Measurements from ENCODE around the gene AKIRIN2.
"Not testable (repeated sequence)": the region's sequence is repeated elsewhere in the genome, so short reads cannot be mapped to it uniquely, and the experiment has no call there.

AKIRIN2 gene

DNA sequence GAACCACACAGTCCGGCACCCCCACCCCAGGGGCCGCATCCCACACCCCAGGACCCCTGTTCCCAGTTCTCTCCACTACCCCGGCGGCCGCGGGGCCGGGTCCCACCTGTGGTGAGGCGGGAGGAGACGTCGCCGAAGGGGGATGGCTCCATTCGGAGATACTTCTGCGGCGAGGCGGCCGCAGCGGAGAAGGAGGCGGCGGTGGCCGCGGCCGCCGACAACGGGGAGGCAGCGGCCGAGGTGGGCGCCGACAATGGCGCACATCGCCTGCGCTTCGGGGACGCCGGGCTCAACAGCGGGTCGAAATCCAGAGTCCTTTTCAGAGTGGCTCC lies 723 bp downstream of the AKIRIN2 start:
- TF ChIP-seq, protein P1, sequence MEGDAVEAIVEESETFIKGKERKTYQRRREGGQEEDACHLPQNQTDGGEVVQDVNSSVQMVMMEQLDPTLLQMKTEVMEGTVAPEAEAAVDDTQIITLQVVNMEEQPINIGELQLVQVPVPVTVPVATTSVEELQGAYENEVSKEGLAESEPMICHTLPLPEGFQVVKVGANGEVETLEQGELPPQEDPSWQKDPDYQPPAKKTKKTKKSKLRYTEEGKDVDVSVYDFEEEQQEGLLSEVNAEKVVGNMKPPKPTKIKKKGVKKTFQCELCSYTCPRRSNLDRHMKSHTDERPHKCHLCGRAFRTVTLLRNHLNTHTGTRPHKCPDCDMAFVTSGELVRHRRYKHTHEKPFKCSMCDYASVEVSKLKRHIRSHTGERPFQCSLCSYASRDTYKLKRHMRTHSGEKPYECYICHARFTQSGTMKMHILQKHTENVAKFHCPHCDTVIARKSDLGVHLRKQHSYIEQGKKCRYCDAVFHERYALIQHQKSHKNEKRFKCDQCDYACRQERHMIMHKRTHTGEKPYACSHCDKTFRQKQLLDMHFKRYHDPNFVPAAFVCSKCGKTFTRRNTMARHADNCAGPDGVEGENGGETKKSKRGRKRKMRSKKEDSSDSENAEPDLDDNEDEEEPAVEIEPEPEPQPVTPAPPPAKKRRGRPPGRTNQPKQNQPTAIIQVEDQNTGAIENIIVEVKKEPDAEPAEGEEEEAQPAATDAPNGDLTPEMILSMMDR (conservative IDR thresholded peaks at IDR 0.05) = no peak
- TF ChIP-seq ZFX (IDR thresholded peaks at IDR 0.05) = no peak
- peak overlapping the region; percentile 88 for H3K27ac ChIP-seq

DNA sequence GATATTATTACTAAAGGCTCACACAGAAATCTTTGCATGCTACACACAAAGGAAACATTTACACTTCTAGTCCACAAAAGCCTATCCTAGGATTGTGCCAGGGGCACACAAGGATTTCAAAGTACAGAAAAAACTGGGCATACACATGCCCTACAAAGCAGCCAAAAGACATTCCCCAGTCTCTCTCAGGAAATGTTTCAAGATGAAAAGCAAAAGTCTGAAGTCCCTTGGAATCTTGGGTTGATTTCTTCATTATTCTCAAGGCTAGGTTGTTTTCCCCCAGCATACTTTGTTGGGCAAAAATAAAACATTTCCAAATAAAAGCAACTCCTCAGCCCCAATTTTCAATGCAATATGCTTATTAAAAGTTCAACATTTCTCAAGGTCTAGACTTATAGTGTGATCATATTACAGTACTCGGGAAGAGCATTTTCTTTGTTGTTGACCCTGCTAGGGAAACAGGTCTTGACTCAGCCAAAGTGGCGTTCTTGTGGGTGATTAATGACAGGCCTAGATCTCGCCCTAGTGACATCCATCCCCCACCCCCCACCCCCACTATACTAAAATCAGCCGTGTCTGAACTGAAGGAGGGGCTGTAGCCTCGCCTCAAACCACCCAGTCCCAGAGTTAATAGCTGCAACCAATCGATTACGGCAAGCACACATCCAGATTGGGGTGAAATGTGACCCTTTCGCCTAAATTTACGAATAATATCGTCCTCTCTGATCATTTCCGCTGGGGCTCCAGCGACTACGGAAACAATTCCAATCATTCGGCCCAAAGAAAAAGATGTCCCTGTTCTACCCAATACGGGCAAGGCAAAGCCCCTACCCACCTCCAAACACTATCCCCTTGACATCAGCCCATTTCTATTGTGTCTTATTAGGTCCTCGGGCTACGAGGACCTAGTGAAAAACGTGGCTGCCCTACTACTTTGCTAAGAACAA lies 1.4 kb downstream of the AKIRIN2 start:
- TF ChIP-seq ZFX (IDR thresholded peaks at IDR 0.05) = no peak
- TF ChIP-seq, protein P1 (conservative IDR thresholded peaks at IDR 0.05) = no peak
- H3K27ac ChIP-seq = peak overlapping the region; percentile 88

DNA sequence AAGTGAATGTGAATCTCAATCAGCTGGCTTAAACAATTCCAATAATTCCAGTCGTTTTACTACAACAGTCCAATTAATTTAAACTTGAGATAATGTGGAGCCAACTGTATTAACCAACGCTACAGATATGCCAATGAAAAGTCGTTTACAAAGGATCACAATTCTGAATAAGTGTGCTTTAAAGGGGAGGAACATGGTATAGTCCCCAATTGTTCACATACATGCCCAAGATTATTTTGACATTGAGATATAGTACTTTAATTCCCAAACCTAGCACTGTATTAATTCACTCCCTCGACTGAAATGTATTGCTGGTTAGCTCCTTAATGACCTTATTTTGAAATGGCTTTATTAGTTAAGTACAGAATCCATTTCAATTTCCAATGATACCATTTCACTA lies 2.5 kb downstream of the AKIRIN2 start:
- H3K27ac ChIP-seq = no peak overlapping the region
- TF ChIP-seq, protein P1 (conservative IDR thresholded peaks at IDR 0.05) = no peak
- no peak for TF ChIP-seq ZFX (IDR thresholded peaks at IDR 0.05)

DNA sequence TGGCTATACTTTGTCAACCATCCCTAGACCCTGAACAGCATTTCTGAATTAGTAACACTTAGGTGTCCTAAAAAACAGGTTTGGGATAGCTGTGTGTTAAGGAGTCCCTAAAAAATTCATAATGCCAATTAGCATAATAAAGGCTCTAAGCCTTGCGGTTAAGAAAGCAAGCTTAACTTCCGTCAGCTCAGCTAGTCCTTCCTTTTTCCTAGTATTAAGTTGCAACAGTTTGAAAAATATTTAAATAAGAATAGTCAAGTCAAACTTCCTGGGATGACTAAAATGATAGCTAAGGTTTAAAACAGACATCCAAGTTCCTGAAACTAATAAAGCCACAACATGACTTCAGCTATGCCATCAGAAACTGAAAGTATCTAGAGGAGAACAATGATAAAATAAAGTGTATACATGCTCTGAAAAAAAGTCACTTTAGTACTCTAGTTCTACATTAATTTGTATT lies 3.5 kb downstream of the AKIRIN2 start:
- no peak for TF ChIP-seq ZFX (IDR thresholded peaks at IDR 0.05)
- TF ChIP-seq, protein P1 (conservative IDR thresholded peaks at IDR 0.05) = no peak
- no peak overlapping the region for H3K27ac ChIP-seq

DNA sequence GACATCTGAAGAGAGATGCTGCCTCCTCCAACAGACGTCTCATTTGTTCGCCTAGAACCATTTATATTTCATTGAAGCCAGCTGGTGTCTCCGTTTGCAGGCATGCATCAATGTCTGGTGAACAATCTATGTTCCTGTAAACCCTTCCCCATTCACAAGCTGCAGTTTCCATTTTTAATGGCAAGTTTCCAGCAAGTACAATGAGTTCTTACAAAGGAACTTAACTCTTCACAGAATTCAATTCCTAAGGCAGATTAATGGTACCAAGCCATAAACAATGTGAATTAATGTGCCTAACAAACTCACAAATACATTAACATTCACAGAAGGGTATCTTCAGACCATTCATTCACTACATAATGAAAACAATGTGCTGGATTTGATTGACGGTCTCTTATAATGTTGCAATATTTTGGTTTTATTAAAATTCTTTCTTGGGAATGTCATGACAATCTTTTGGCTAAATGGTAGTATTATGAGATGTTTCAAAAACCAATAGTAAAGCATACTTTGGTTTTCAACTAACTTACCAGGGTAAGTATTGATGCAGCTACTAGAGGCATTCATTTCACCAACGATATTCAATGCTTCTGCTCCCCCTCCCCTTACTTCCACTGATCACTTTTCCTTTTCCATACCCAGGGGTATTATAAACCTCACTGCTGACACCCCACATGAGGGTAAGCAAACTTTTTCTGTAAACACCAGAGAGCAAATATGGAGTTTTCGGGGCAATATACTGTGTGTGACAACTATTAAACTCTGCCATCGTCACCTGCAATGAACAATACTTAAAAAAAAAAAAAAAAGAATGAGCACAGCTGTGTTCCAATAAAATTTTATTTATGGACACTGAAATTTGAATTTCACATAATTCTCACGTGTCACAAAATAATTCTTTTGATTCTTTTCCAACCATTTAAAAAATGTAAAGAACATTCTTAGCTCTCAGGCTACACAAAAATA lies 4.2 kb downstream of the AKIRIN2 start:
- H3K27ac ChIP-seq = no peak overlapping the region
- no peak for TF ChIP-seq ZFX (IDR thresholded peaks at IDR 0.05)
- TF ChIP-seq, protein P1 (conservative IDR thresholded peaks at IDR 0.05) = no peak

DNA sequence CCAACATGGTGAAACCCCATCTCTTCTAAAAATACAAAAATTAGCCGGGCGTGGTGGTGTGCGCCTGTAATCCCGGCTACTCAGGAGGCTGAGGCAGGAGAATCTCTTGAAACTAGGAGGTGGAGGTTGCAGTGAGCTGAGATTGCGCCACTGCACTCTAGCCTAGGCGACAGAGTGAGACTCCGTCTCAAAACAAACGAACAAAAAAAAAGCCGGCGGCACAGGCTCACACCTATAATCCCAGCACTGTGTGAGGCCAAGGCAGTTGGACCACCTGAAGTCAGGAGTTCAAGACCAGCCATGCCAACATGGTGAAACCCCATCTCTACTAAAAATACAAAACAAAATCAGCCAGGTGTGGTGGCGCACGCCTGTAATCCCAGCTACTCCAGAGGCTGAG lies 5.2 kb downstream of the AKIRIN2 start:
- not testable (repeated sequence) for H3K27ac ChIP-seq

DNA sequence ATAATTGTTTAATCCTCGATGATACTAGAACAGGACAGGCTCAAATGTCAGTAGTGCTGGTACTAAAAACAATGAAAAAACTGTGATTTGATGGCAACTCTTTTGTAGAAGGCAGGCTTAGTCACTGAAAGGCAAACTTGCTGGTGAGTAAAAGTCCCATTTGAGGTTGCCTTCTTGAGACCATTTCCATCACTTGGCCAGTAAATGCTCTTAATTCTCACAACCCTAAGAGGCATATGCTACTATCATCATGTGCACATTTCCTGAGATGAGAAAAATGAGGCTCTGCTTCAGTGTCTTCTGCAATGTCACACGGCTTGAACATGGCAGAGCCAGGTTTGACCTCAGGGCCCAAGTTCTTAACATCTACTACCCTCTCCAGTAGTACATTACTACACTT lies 9.9 kb downstream of the AKIRIN2 start:
- TF ChIP-seq, protein P1 (conservative IDR thresholded peaks at IDR 0.05) = no peak
- TF ChIP-seq ZFX (IDR thresholded peaks at IDR 0.05) = no peak

More for the DNA sequence above, 9.9 kb downstream of the AKIRIN2 start:
- H3K27ac ChIP-seq = no peak overlapping the region
